GM21786 (cell line): Measurements from ENCODE around the gene SORCS2.

Experiments
- ATAC-seq: cut with Tn5 transposase; IDR thresholded peaks from one replicate; pipeline ENCODE4 v1.9.1; 2021; ENCODE audit not compliant: unreplicated experiment

The SORCS2 gene

DNA sequence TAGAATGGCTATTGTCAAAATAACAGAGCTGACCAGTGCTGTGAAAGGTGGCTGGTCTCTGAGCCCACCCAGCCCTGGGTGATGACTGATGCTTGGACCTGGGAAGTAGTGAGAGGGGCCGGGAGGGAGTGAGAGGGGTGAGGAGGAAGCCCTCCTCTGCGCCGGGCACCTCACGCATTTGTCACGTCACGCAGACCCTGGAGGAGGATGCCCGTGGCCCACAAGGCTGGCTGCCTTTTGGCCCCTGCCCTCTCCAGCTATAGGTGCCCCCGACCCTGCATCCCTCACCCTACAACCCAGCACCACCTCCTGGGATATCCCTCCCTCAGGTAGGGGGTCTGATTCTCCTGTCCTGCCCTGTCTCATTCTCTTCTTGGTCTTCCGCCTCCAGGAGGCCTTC, 539.9 kb downstream of the SORCS2 start:
- no peak for ATAC-seq

DNA sequence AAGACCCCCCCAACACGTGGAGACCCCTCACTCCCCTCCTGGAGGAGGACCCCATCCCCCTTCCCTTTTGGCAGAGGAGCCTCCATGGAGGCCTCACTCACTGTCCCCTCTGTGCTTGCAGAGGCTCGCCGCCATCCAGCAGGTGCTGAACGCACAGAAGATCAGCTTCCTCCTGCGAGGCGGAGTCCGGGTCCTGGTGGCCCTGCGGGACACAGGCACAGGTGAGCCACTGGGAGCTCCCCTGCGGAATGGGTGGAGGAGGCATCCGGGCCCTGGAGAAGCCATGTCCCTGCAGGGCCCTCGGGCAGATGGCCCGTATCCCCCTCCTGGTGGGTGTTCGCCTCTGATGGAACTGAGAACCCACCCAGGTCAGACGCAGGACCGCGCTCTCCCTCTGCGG, 540.9 kb downstream of the SORCS2 start:
- no peak for ATAC-seq

DNA sequence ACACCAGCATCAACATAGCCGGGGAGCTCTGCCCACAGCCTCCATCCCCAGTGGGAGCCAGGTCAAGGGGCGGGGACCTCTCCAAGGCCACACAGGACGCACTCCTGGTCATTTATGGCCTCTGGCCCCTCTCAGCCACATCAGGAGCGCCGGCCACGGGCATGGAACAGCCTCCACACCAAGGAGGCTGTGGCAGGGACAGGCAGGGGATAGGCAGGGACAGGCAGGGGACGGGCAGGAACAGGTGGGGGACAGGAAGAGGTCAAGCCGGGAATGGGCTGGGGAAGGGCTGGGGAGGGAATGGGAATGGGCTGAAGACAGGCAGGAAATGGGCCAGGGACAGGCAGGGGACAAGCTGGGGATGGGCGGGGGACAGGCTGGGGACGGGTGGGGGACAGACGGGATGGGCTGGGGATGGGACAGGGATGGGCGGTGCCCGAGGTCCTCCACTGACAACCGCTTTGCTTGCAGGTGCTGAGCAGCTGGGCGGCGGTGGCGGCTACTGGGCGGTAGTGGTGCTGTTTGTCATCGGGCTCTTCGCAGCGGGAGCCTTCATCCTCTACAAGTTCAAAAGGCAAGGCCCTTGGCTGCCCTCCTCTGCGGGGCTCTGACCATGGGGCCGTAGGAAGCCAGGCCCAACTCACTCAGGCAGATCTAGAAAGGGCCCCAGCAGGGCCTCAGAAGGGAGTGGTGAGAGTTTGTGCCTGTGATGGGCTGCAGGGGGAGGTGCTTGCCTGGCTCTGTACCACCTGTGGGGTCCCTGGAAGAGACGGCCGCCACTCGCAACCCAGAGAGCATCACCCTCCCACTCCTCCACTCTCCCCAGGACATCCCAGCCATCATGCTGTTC, 541.7 kb downstream of the SORCS2 start:
- no peak for ATAC-seq

DNA sequence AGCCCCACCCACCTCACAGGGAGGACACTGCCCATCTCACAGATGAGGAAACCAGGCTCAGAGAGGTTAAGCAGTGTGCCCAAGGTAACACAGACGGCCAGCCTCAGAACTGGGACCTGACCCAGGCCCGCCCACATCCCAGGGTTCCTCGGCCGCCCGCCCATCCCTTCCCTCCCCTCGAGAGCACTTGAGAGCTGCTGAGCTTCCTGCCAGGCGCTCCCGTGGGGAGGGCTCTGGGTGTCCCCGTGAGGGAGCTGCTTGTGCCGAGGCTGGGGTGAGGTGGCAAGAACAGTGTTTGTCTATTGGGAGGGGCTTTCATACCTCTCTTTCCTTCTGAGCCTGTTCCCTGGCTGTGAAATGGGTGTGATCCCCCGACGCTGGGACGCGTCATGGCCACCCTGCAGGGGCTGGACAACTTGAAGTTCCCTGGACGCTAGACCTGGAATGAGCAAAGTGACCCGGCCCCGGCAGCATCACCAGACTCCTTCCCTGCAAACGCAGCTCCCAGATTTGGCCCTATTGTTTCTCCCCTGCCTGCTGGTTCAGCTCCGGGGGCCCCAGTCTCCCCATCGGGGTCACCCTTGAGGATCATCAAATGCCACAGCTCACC, 542.4 kb downstream of the SORCS2 start:
- ATAC-seq, result no peak

DNA sequence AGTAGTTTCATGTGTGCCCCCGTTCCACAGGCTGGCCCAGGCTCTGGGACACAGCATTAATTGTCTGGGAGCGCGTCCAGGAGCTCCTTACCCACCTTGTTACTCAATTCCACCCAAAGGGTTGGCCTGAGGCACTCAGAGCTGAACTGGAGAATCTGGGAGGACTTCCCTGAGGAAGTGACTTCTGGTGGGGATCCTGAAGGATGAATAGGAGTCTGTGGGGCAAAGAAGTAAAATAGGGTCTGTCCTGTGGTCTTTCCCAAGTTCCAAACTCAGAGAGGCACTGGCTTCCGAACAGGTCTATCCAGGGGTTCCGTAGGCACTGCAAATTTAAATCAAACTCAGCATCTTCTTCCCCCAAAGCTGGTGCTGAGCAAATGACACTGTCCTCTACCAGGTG, 543.1 kb downstream of the SORCS2 start:
- no peak for ATAC-seq

DNA sequence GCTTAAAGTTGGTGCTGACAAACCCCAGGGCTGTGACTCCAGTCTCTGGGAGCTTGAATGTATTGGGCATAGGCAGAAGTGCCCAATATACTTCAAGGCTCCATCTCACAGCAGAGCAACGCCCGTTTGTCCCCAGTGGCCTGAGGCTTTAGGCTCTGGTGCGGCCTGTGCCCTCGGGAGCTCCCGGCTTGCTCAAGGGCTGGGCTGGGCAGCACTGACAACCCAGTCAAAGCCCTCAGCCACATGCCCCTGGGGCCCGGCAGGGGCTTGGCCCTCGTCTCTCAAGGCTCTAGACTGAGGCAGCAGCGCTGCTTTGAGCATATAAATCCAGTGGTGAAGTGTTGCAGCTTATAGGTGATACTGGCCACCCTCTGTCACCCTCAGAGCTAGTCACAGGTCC, 543.6 kb downstream of the SORCS2 start:
- ATAC-seq, result no peak

DNA sequence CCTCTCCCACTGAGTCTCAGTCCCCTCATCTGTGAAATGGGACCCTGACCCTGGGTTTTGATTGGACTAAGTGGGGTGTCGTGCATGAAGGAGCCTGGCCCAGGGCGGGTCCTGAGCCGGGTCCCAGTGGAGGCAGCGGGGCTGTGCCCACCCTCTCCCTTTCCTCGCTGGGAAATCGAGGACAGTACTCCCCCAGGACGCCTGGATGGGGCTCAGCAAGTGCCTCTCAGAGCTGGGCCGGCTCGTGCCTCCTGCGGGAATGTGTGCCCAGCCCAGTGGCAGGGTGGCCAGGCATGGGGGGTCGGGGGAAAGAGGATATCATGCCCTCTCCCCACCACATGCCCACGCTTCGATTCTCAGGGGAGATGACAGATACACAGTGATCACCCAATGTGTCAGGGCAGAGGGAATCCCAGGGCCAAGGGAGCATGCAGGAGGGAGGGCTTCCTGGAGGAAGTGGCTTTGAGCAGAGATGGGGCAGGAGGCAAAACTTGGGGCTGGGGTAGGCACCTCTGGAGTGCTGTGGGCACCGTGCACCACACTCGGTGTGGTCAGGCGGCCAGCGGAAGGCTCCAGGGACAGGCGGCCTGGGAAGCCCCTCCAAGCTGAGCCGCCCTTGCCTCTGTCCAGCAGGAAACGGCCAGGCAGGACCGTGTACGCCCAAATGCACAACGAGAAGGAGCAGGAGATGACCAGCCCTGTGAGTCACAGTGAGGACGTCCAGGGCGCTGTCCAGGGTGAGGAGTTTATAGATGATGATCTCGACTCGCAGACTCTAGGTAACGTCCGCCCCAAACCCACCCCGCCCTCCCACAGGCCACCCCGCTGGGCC, 544.3 kb downstream of the SORCS2 start:
- no peak for ATAC-seq

DNA sequence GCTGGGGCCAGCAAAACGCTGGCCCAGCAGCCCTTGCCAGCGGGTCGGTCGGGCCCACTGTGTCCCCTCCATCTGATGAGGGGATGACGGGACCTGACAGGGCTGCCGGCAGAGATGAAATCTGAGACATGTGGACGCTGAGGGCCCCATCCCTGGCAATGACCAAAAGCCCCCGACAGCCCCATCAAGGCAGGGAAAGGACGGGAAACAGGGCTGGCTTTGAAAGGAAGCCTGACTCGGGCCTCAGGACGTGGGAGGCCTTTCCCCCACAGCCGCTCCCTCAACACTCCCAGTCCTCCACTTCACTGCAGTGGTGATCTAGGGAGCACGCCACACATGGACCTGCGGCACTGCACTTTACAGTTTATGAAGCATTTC, 544.9 kb downstream of the SORCS2 start:
- no peak for ATAC-seq

DNA sequence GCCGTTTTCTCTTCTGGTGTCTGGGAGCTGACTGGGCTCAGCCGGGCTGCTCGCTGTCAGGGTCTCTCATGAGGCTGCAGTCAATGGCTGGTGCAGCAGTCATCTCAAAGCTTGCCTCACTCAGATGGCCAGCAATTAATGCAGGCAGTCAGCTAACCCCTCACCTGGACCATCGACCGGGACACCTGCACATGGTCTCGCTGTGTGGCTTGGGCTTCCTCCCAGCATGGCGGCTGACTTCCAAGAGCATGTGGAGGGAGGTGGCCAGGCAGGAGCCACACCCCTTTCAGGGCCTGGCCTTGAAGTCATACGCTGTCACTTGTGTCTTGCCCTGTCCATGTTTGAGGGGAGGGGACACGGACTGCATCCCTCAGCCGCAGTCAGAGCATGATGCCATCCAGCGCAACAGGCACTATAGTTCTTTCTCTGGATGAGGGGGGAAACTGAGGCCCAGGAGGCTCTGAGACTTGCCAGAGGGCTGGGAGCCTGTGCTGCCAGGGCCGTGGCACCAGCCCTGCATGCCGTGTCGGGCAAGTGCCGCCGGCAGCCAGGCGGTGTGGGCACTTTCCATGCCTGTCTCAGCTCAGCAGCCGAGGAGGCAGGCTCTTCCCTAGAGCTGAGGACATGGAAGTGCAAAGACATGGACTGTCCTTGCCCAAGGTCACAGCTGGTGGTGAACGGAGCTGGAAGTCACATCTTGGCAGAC, 545.6 kb downstream of the SORCS2 start:
- no peak for ATAC-seq

DNA sequence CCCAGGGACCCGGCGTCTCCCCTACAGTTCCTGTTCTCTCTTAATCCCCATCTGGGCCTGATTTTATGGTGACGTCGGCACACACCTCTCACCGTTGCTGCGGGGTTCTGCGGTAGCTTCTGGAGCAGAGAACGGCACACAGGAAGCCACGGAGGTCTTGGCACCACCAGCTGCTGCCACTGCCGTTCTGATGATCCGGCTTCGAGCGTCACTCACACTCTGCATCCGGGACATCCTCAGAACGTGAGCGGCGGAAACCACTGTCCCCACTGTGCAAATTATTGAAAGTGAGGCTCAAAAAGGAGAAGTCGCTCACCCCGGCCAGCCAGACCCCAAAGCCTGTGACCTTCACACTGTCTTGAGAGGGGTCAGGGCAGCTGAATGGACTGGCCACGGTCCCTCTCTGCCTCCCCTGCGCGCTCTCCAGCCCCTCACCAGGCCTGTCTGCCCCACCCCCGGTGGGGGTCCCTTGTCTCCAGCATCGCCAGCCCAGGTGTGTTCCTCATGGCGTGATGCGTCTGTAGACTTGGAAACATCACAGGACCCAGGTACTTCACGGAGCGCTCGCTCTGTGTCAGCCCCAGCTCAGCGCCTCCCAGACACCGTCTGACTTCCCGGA, 546.2 kb downstream of the SORCS2 start:
- no peak for ATAC-seq

DNA sequence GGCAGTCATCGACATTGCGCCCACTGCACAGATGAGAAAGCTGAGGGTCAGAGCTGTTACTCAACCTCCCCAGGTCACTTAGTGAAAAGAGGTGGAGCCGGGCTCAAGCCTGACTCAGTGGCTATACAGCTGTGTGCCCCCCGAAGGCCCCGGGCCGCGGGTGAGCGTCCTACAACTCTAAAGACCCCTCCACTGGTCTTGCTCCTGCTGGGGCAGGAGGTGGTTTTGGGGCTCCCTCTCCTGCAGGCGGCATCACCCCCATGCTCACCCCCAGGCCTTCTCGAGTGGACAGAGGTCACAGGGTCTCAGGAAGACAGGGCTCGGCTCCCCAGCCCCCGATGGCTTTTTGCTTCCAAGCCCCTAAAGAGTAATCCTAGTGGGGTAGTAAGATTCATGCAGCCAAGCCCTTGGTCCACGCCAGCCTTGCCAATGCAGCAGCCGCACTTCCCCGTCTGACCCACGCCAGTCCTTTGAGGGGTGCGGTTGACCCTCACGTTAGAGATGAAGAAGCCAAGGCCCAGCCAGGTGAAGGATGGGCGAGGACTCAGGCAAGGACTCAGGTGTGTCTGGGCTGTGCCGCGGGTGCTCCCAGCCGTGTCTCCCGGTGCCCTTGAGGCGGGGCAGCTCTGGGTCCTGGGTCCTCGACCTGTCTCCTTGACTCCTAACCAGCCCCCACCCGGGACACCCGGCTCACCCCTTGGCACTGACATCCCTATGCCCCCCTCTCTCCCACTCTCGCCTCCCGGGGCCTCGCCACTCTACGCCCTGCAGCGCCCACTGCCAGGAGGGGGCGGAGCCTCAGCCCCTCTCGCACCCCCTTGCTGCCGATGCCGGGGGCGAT, 547.0 kb downstream of the SORCS2 start:
- no peak for ATAC-seq

DNA sequence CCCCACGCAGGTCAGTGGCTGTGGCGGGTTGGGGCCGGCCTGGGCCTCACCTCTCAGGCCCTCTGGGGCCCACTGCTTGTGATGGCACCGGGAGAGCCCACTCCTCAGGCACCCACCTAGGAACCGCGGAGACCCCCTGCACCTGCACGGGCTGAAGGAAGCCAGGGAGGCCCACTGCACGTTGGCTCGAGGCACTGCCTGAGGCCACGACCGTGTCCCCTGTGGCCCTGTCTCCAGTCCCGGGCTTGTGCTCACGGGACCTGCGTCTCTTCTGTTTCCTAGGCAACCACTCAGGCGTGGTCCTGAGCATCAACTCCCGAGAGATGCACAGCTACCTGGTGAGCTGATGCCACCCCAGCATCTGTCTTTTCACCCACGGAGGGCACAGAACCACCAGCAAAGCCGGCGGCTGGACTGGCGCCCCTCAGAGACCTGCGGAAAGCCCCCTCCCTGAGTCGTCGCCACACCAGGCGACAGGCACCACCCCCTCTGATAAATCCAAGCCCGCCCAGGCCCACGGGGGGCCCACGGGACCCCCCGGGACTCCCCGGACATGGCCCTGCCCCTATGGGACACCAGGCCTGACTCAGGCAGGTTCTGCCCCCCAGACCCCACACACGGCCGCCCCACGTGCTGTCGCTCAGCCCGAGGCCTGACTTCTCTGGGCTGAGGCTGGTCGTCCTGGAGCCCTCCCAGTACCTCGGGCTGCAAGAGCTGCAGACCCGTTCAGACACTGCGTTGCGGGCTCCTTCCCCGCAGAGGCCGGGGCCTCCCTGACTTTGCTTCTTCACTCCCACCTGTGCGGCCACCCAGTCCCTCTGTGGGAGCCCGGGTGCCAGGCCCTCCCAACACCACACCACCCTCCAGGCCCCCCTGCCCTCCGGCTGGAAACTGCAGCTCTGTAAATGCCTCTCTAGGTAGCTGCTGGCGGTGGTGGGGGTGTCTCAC, 547.9 kb downstream of the SORCS2 start:
- no peak for ATAC-seq

DNA sequence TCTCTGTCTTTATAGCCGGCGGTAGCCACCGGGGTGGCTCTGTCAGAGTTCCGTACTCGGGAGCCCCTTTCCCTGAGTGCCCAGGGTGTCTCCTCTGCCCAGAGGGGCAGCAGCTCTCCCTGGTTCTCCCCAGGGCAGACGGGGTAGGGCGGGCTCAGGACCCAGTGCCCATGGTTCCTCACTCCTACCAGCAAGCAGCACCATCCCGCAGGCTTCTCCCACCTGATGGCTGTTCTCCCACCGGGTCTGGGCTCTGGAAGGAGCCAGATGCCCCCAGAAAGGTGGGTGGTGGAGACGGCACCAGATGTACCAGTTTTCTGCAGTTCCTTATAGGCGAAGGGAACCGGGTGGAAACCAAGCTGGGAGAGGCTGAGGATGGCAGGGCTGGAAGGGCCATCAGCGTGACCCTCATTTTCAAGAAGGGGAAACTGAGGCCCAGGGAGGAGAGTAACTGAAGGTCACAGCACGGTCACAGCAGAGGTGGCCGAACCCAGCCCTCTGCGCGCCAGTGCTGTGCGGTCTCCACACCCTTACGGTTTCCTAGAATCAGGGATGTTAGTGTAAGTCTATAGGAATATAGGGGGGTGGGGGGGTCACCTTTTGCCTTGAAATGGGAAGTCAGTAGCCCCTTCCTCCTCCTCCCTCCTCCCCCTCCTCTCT, 548.7 kb downstream of the SORCS2 start:
- no peak for ATAC-seq

DNA sequence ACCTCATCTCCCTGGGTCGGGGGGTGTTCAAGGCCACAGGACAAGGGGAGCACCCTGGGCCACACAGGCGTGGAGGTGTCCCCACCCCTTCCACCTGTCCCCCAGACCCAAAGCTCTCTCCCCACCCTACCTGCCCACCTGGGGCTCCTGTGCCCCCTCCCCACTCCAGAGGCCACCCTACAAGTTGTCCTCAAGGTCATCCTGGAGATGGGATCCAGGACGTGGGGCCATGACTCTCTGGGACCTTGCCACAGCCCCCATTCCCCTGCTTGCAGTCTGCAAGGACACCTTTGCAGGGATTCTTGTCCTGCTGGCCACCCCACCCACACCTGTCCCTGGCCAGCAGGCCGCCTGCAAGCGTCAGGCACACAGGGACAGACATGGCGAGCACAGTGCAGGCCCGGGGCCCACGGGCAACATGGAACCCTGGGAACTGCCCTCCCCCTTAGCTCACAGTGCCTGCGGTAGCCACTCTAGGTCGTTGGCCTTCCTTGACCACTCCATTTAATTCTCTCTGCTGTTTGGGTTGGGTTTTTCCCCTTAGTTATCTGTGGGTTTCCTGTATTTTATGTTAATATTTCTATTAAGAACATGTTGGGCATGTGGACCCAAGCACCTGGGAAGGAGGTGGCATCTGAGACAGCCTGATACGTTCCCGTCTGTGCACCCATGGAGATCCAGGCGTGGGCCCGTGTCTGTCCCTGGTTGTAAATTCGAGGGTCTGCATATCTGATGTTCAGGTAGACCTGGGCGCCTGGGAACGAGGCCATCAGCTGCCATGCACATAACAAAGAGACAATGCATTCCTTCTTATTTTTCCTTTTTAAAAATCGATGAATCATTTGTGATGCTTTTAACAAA, 549.8 kb downstream of the SORCS2 start:
- ATAC-seq, result no peak

DNA sequence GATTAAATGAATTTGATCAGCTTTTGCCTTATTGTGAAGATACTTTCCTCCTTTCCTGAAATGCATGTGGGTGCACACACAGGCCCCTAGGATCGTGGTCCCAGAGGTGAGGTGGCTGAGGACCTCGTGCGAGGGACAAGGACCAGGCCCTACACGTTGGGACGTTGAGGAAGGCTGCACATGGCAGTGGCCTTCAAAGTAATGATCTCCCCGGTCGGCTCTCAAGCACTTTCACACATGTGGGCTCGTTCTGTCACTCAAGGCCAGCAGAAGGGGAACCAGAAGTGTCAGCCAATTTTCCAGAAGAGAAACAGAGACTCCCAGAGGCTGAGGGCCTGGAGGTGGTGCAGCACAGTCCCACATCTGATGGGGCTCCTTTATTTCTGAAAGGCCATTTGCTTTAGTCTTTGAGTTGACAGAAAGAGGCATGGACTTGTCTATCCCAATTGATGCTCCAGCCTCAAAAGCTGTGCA, 550.5 kb downstream of the SORCS2 start:
- no peak for ATAC-seq

DNA sequence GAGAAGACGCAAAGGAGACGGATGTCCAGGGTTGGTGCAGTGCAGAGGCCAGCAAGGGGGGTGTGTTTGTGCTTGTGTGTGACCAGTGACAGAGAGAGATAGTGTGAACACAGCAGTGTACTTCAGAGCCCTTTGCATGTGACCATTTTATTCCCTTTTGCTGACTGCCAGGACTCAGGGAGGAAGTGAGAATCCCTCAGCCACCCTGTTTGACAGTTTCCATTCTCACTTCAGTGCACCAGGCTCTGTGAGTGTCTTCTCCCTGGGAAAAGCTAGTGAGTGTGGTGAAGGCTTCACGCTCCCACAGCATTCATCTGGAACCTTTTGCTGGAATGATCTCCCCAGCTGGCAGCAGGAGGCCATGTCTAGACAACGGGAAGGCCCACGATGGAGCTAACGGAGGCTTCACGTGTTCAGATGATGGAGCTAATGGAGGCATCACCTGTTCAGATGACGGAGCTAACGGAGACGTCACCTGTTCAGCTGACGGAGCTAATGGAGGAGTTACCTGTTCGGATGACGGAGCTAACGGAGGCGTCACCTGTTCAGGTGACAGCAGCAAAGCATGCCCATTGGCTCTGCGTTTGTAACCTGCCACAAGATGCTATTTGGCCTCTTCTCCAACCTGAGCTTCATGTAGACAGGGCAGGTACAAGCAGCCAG, 551.9 kb downstream of the SORCS2 start:
- no peak for ATAC-seq
